H1 (cell line): ENCODE data around the gene AMH. TPM values are rescaled to one million over a fixed set of nuclear protein-coding genes. Genes with fewer than 3 reads are reported as not detected.

ENCODE experiments used
- CHD7 ChIP-seq: fragments of 300-600 bp; sonication (generic); IDR thresholded peaks from 2 replicates; pipeline ENCODE4 v1.7.1; 2012; ENCODE audit warnings: low read length, moderate library complexity, mild to moderate bottlenecking, inconsistent platforms; ENCODE audit not compliant: insufficient replicate concordance
- SIX5 ChIP-seq: IDR thresholded peaks from 2 replicates; pipeline ENCODE4 v1.6.1; 2011; ENCODE audit warnings: mild to moderate bottlenecking, low read depth, low read length
- SP2 ChIP-seq: IDR thresholded peaks from 2 replicates; pipeline ENCODE4 v1.6.1; 2012; ENCODE audit warnings: mild to moderate bottlenecking, low read length, inconsistent platforms
- SP4 ChIP-seq: IDR thresholded peaks from 2 replicates; pipeline ENCODE4 v1.6.1; 2012; ENCODE audit warnings: low read length, inconsistent platforms
- TAF7 ChIP-seq: optimal IDR thresholded peaks from 2 replicates; pipeline ENCODE3; 2011; ENCODE audit warnings: low read depth, mild to moderate bottlenecking, inconsistent platforms, low read length, moderate library complexity, borderline replicate concordance
- polyA plus RNA-seq, 7 experiments: library from polyadenylated mRNA; depleted of rRNA in 3 of 7; stranded (reverse) in 5 of 7; unstranded in 2 of 7; fragments of >200 nt in 5 of 7; fragments of 200-250 nt in 2 of 7; gene quantifications; 1 replicate in 5 of 7; 2 replicates in 1 of 7; 4 replicates in 1 of 7; pipeline versions ENCODE4 v1.2.1 to v1.2.3, GENCODE V29; 2011 to 2013; ENCODE audit warnings: missing spikeins in 2 of 7, mixed read lengths in 2 of 7
- total RNA-seq: library from RNA; stranded (reverse); fragmentation: NEBNext Ultra II Directional; extraction: Animal tissue kit (Norgen Biotek cat#: 25700); gene quantifications from 2 replicates; pipeline ENCODE4 v1.2.1, GENCODE V29; 2021

Gene AMH
- total and polyA plus RNA-seq, 2 of the 8 experiments (the other 6 are each of a cell fraction or from before 2014, with no cell fraction given): 10.5 to 15.4 TPM

DNA sequence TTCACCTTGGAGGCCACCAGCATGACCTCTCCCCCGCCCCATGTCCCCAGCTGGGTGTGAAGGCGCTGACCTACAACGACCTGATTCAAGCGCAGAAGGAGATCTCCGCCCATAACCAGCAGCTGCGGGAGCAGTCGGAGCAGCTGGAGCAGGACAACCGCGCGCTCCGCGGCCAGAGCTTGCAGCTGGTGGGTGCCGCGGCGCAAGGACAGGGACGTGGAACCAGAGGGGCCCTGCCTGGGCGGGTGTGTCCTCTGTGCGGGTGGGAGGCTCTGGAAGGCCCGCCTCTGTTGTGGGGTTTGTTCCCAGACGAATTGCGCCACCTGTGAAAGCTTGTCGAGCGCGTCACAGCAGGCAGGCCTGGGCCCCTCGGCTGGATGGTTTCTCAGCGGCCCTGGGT, 35.3 kb upstream of the AMH start (continued):
- TF ChIP-seq CHD7 (no peak), SIX5 (no peak), SP4 (no peak), TAF7 (no peak), SP2 (no peak)
